HepG2 (cell line): Measurements from ENCODE around the gene GPC6. TPM values are rescaled to one million over a fixed set of nuclear protein-coding genes. Genes with fewer than 3 reads are reported as not detected.

Experiments
- ATAC-seq: fragments of 200-7000 bp; cut with Tn5 transposase; 3 replicates; pipeline ENCODE4 v1.9.1; 2020; ENCODE audit warnings: mild to moderate bottlenecking, moderate library complexity
- BruUV-seq: library from RNA; stranded (reverse); fragments of 400-500 nt; replicated peaks from 2 replicates; lab custom pipeline; 2021; lab: Mats Ljungman, UMichigan
- CTCF ChIA-PET: fragments of 300-600 bp; formaldehyde crosslinking; extraction: SDS; loops from one replicate; lab custom pipeline; 2021; ENCODE audit warnings: low total read pairs, inconsistent platforms, low intra/inter-chr PET ratio; lab: Yijun Ruan, JAX
- POLR2A ChIA-PET: fragments of 350-600 bp; sonication (Branson Sonifier 250); formaldehyde crosslinking; loops from one replicate; lab custom pipeline; 2020; ENCODE audit warnings: antibody characterized with exemption, inconsistent platforms; lab: Yijun Ruan, JAX
- DNase-seq: peaks from one replicate; pipeline ENCODE4 v3.0.0-alpha.2; 2015; ENCODE audit warnings: low spot score
- FAIRE-seq: peaks from 3 replicates; lab custom pipeline; 2011; peaks lifted over from hg19 to GRCh38; lab: Jason Lieb, UNC
- H2AFZ ChIP-seq: one replicate; pipeline ENCODE4 v1.6.1; 2011; ENCODE audit warnings: low read length, inconsistent platforms
- H3K27ac ChIP-seq: fragments of 300-600 bp; 3 replicates; pipeline ENCODE4 v1.8.0; 2011; ENCODE audit warnings: mixed run types, mild to moderate bottlenecking, mixed read lengths, low read length, inconsistent platforms; ENCODE audit not compliant: insufficient read depth; ENCODE audit errors: extremely low read length
- H3K27me3 ChIP-seq, 2 experiments: fragments of 200-600 bp in 1 of 2; 2 replicates in 1 of 2; 3 replicates in 1 of 2; pipeline versions ENCODE4 v1.6.0 to v1.8.0; 2011; ENCODE audit warnings: low read length in 2 of 2, mild to moderate bottlenecking in 2 of 2, moderate library complexity in 2 of 2, inconsistent platforms in 1 of 2; ENCODE audit not compliant: insufficient read depth in 2 of 2, control insufficient read depth in 1 of 2
- H3K36me3 ChIP-seq, 2 experiments: fragments of 200-600 bp in 1 of 2; replicated peaks in 1 of 2; 2 replicates in 1 of 2; 3 replicates in 1 of 2; pipeline versions ENCODE4 v1.5.1 to v1.8.0; 2011; ENCODE audit warnings: low read length in 2 of 2, inconsistent platforms in 1 of 2; ENCODE audit not compliant: insufficient read depth in 2 of 2, control insufficient read depth in 1 of 2
- H3K4me1 ChIP-seq: 2 replicates; pipeline ENCODE4 v1.5.1; 2012; ENCODE audit warnings: low read length, inconsistent platforms; ENCODE audit not compliant: insufficient read depth
- H3K4me2 ChIP-seq: 2 replicates; pipeline ENCODE4 v1.6.0; 2011; ENCODE audit warnings: low read depth, low read length, inconsistent platforms
- H3K4me3 ChIP-seq, 3 experiments: fragments of 200-600 bp in 1 of 3; sonication (generic), shearing (Covaris generic) in 1 of 3; replicated peaks in 1 of 3; 2 replicates each; pipeline ENCODE4 v1.5.1; 2011 to 2016; ENCODE audit warnings: low read length in 3 of 3, inconsistent platforms in 2 of 3, low read depth in 2 of 3, mild to moderate bottlenecking in 2 of 3, control low read depth in 1 of 3, mixed read lengths in 1 of 3; ENCODE audit not compliant: insufficient read depth in 1 of 3
- H3K79me2 ChIP-seq: one replicate; pipeline ENCODE4 v1.6.1; 2011; ENCODE audit warnings: low read length, inconsistent platforms; ENCODE audit not compliant: insufficient read depth
- H3K9ac ChIP-seq: 2 replicates; pipeline ENCODE4 v1.6.0; 2011; ENCODE audit warnings: mild to moderate bottlenecking, low read depth, low read length, inconsistent platforms; ENCODE audit not compliant: insufficient read depth
- H3K9me3 ChIP-seq: 2 replicates; pipeline ENCODE4 v1.5.1; 2012; ENCODE audit warnings: mild to moderate bottlenecking, low read length
- H4K20me1 ChIP-seq: 2 replicates; pipeline ENCODE4 v1.6.0; 2011; ENCODE audit warnings: inconsistent platforms, mild to moderate bottlenecking, low read length, moderate library complexity; ENCODE audit not compliant: insufficient read depth
- ARNT2 ChIP-seq: sonication (generic); formaldehyde crosslinking; IDR thresholded peaks from 2 replicates; pipeline ENCODE4 v1.8.0; 2022; ENCODE audit warnings: mild to moderate bottlenecking, low read depth, missing genetic modification reagents, moderate library complexity
- CBX2 ChIP-seq, 2 experiments: fragments of 200-600 bp in 1 of 2; sonication (generic); formaldehyde crosslinking in 1 of 2; IDR thresholded peaks; 2 replicates each; pipeline versions ENCODE4 v1.7.0 to v1.8.1; 2018 to 2022; ENCODE audit warnings: low read depth in 2 of 2, low read length in 1 of 2, mild to moderate bottlenecking in 1 of 2, missing genetic modification reagents in 1 of 2
- HOXA5 ChIP-seq: sonication (generic); formaldehyde crosslinking; IDR thresholded peaks from 2 replicates; pipeline ENCODE4 v1.4.0; 2020; ENCODE audit warnings: missing genetic modification reagents
- KAT8 ChIP-seq: IDR thresholded peaks from 2 replicates; pipeline ENCODE4 v1.6.1; 2016; ENCODE audit warnings: missing genetic modification reagents, missing compliant biosample characterization
- MEIS2 ChIP-seq: sonication (generic); formaldehyde crosslinking; IDR thresholded peaks from 2 replicates; pipeline ENCODE4 v1.9.0; 2021; ENCODE audit warnings: mild to moderate bottlenecking, missing genetic modification reagents
- NR2F6 ChIP-seq, 2 experiments: IDR thresholded peaks; 2 replicates each; pipeline ENCODE4 v1.6.1; 2016; ENCODE audit warnings: antibody characterized with exemption in 1 of 2, mild to moderate bottlenecking in 1 of 2
- ZC3H13 ChIP-seq: sonication (generic); formaldehyde crosslinking; IDR thresholded peaks from 2 replicates; pipeline ENCODE4 v1.8.1; 2023; ENCODE audit warnings: mild to moderate bottlenecking, missing genetic modification reagents, moderate library complexity
- ZNF768 ChIP-seq: sonication (generic); formaldehyde crosslinking; IDR thresholded peaks from 2 replicates; pipeline ENCODE4 v1.4.0; 2020; ENCODE audit warnings: missing genetic modification reagents
- WGBS: methylation state at CpG from one replicate; pipeline ENCODE4 v1.1.6; 2017; ENCODE audit warnings: low lambda C conversion rate; 5-methylcytosine and 5-hydroxymethylcytosine counted together
- in situ Hi-C: cut with HindIII; loops from 2 replicates; pipeline ENCODE4 v1.10.0; 2017; ENCODE audit warnings: low pct_unique_long_range_greater_than_20kb; ENCODE audit not compliant: extremely low pct_ligation_motif_present
- intact Hi-C: fragments of 100-400 bp; cut with micrococcal nuclease; formaldehyde crosslinking; loops from one replicate; pipeline ENCODE4 v1.10.0; 2022; ENCODE audit not compliant: unreplicated experiment
- polyA plus RNA-seq, 8 experiments: library from polyadenylated mRNA; depleted of rRNA in 3 of 8; stranded (reverse) in 7 of 8; unstranded in 1 of 8; fragments of >200 nt; fragmentation: Illumina TruSeq in 4 of 8; extraction: Trizol in 4 of 8; gene quantifications; 2 replicates each; pipeline versions ENCODE4 v1.2.1 to v1.2.3, GENCODE V29; 2011 to 2016; ENCODE audit warnings: low read depth in 4 of 8, missing spikeins in 1 of 8, mixed read lengths in 1 of 8; ENCODE audit not compliant: insufficient read depth in 1 of 8
- total RNA-seq, 5 experiments: library from RNA; depleted of rRNA; stranded (reverse); fragments of >200 nt; fragmentation: Illumina TruSeq; extraction: Trizol; gene quantifications; 2 replicates each; pipeline ENCODE4 v1.2.3, GENCODE V29; 2016; ENCODE audit warnings: low read depth in 1 of 5
- TF ChIP-seq, protein P1 (sequence below): sonication (generic); formaldehyde crosslinking; IDR thresholded peaks from 2 replicates; pipeline ENCODE4 v1.4.0; 2020; ENCODE audit warnings: mild to moderate bottlenecking, missing genetic modification reagents
- TF ChIP-seq, protein P2 (sequence below): sonication (generic); formaldehyde crosslinking; IDR thresholded peaks from 2 replicates; pipeline ENCODE4 v1.5.0; 2020; ENCODE audit warnings: missing genetic modification reagents

The GPC6 gene
- total and polyA plus RNA-seq, 2 of the 13 experiments (the other 11 are each of a cell fraction or from before 2014, with no cell fraction given), result 24.5 to 33.9 TPM

DNA sequence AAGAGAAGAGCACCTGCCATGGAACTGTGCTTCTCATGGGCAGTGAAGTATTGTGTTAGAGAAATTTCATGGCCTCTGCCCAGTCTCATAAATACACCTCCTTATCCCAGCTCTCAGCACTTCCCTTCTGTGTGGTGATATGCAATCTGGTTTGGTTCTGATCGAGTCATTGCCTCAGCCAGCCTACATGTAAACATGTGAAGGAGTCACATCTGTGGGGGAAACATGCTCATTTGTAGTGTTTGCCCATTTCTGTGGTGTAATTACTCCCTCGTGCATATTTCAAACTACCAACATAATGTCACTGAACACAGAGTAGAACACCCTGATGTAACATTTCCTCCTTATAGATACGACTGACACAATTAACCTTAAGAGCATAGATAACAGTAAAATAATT lies 1069.9 kb downstream of the GPC6 start:
- Histone ChIP-seq H3K79me2 (no peaks in the 10 kb centered on the region), H2AFZ (no peak overlapping the region), H3K4me2 (no peak overlapping the region), H4K20me1 (no peaks in the 10 kb centered on the region), H3K27me3 (no peaks in the 10 kb centered on the region), H3K4me1 (peaks cover 37% of the 10 kb centered on the region), H3K4me3 (no peak overlapping the region), H3K36me3 (no peaks in the 10 kb centered on the region; a peak in 1 of 5 replicates), H3K27ac (no peak overlapping the region), H3K9me3 (no peaks in the 10 kb centered on the region), H3K9ac (no peak overlapping the region)
- no TSS peak for BruUV-seq
- TF ChIP-seq, protein P1, sequence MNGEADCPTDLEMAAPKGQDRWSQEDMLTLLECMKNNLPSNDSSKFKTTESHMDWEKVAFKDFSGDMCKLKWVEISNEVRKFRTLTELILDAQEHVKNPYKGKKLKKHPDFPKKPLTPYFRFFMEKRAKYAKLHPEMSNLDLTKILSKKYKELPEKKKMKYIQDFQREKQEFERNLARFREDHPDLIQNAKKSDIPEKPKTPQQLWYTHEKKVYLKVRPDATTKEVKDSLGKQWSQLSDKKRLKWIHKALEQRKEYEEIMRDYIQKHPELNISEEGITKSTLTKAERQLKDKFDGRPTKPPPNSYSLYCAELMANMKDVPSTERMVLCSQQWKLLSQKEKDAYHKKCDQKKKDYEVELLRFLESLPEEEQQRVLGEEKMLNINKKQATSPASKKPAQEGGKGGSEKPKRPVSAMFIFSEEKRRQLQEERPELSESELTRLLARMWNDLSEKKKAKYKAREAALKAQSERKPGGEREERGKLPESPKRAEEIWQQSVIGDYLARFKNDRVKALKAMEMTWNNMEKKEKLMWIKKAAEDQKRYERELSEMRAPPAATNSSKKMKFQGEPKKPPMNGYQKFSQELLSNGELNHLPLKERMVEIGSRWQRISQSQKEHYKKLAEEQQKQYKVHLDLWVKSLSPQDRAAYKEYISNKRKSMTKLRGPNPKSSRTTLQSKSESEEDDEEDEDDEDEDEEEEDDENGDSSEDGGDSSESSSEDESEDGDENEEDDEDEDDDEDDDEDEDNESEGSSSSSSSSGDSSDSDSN (CRISPR knock-in tag), result no peak
- TF ChIP-seq, protein P2, sequence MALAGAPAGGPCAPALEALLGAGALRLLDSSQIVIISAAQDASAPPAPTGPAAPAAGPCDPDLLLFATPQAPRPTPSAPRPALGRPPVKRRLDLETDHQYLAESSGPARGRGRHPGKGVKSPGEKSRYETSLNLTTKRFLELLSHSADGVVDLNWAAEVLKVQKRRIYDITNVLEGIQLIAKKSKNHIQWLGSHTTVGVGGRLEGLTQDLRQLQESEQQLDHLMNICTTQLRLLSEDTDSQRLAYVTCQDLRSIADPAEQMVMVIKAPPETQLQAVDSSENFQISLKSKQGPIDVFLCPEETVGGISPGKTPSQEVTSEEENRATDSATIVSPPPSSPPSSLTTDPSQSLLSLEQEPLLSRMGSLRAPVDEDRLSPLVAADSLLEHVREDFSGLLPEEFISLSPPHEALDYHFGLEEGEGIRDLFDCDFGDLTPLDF (CRISPR knock-in tag), result no peak
- TF ChIP-seq HOXA5 (CRISPR knock-in tag) (no peak), CBX2 (IDR thresholded peaks at IDR 0.05; ENCODE audit: low read depth, low read length) (no peak), CBX2 (CRISPR knock-in tag; IDR thresholded peaks at IDR 0.05; ENCODE audit: low read depth) (no peak), KAT8 (CRISPR knock-in tag) (no peak), ZNF768 (no peak), NR2F6 (IDR thresholded peaks at IDR 0.05) (no peak), NR2F6 (CRISPR knock-in tag; IDR thresholded peaks at IDR 0.05) (no peak), MEIS2 (CRISPR knock-in tag) (no peak), ARNT2 (CRISPR knock-in tag) (no peak), ZC3H13 (no peak)
- WGBS, result 94% methylated on average over 3 of the region's 3 CpGs
- DNase-seq (no peak), FAIRE-seq (no peak), ATAC-seq (no peak)
- ChIA-PET POLR2A (no interaction called here), CTCF (no interaction called here)
- intact Hi-C loops (loop anchor here (10.0 kb wide), 1 partner anchor 182 kb away; no protein-coding TSS in a partner anchor), in situ Hi-C loops (no loop called here)
